Left ventricle myocardium inferior (tissue), 1 donor: Measurements from ENCODE around the gene SORL1-AS1.

Source experiments
- DNase-seq: peaks from one replicate; pipeline ENCODE4 v3.0.0-alpha.2; 2020
- H3K27ac ChIP-seq: fragments of 200-600 bp; replicated peaks from 2 replicates; pipeline ENCODE4 v1.8.0; 2021
- H3K27me3 ChIP-seq: fragments of 200-600 bp; 2 replicates; pipeline ENCODE4 v1.8.0; 2021; ENCODE audit warnings: low read depth
- H3K36me3 ChIP-seq: fragments of 200-600 bp; 2 replicates; pipeline ENCODE4 v1.8.0; 2021
- H3K4me1 ChIP-seq: fragments of 200-600 bp; 2 replicates; pipeline ENCODE4 v1.8.0; 2021
- H3K4me3 ChIP-seq: fragments of 200-600 bp; 2 replicates; pipeline ENCODE4 v1.8.0; 2021; ENCODE audit warnings: mild to moderate bottlenecking, moderate library complexity
- H3K9me3 ChIP-seq: fragments of 200-600 bp; replicated peaks from 2 replicates; pipeline ENCODE4 v1.8.0; 2021
- intact Hi-C: fragments of 100-400 bp; cut with micrococcal nuclease; formaldehyde crosslinking; loops from one replicate; pipeline ENCODE4 v1.11.0; 2022
- TF ChIP-seq, protein P1 (sequence below): fragments of 200-600 bp; IDR thresholded peaks from 2 replicates; pipeline ENCODE4 v1.8.0; 2021; ENCODE audit warnings: antibody characterized with exemption, mild to moderate bottlenecking, borderline replicate concordance
- donor health status: DM: no; HTN: yes; CAD: no; lungs with severe emphysema.

Gene SORL1-AS1

DNA sequence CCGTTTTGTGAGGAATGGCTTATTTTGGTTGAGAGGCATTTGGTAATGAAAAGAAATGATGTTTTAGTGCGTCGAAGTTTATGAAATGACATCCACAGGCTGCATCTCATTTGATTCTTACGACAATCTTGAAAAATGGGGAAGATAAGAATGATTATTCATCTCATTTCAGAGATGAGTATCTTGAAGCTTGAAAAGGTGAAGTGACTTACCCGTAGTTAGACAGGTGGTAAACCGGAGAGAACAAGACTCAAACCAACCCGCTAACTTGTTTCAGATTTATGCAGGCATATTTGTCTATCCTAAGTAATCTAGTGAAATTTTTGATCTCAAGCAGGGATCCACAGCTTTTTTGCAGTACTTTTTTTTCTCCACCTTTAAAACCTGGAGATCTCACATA, 9.1 kb upstream of the SORL1-AS1 start:
- Histone ChIP-seq H3K9me3 (no peaks in the 10 kb centered on the region), H3K27me3 (no peaks in the 10 kb centered on the region), H3K4me1 (peaks cover 31% of the 10 kb centered on the region), H3K36me3 (no peaks in the 10 kb centered on the region), H3K4me3 (no peak overlapping the region), H3K27ac (no peak overlapping the region)
- intact Hi-C loops = no loop called here
- TF ChIP-seq, protein P1, sequence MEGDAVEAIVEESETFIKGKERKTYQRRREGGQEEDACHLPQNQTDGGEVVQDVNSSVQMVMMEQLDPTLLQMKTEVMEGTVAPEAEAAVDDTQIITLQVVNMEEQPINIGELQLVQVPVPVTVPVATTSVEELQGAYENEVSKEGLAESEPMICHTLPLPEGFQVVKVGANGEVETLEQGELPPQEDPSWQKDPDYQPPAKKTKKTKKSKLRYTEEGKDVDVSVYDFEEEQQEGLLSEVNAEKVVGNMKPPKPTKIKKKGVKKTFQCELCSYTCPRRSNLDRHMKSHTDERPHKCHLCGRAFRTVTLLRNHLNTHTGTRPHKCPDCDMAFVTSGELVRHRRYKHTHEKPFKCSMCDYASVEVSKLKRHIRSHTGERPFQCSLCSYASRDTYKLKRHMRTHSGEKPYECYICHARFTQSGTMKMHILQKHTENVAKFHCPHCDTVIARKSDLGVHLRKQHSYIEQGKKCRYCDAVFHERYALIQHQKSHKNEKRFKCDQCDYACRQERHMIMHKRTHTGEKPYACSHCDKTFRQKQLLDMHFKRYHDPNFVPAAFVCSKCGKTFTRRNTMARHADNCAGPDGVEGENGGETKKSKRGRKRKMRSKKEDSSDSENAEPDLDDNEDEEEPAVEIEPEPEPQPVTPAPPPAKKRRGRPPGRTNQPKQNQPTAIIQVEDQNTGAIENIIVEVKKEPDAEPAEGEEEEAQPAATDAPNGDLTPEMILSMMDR = no peak
- DNase-seq = no peak

GRCh38 chr11:121460941-121461514, 8.3 kb upstream of the SORL1-AS1 start:
- H3K27ac ChIP-seq = no peak overlapping the region
- H3K36me3 ChIP-seq = no peaks in the 10 kb centered on the region
- intact Hi-C loops = no loop called here
- TF ChIP-seq, protein P1 = no peak
- H3K4me1 ChIP-seq = peaks cover 23% of the 10 kb centered on the region
- no peak for DNase-seq
- H3K27me3 ChIP-seq = no peaks in the 10 kb centered on the region
- H3K4me3 ChIP-seq = no peak overlapping the region
- H3K9me3 ChIP-seq = no peaks in the 10 kb centered on the region

- no peak for DNase-seq
- intact Hi-C loops = no loop called here
- no peaks in the 10 kb centered on the region for H3K36me3 ChIP-seq
- TF ChIP-seq, protein P1 = no peak
- H3K4me3 ChIP-seq = no peak overlapping the region
- no peaks in the 10 kb centered on the region for H3K27me3 ChIP-seq
- H3K27ac ChIP-seq = no peak overlapping the region
- peaks cover 9% of the 10 kb centered on the region for H3K4me1 ChIP-seq
- no peaks in the 10 kb centered on the region for H3K9me3 ChIP-seq
Observed at GRCh38 chr11:121459413-121460017, 6.7 kb upstream of the SORL1-AS1 start.

GRCh38 chr11:121458551-121458950, 5.8 kb upstream of the SORL1-AS1 start:
- Histone ChIP-seq H3K27ac (no peak overlapping the region), H3K4me3 (no peak overlapping the region), H3K36me3 (no peaks in the 10 kb centered on the region), H3K27me3 (peaks cover 8% of the 10 kb centered on the region), H3K9me3 (no peaks in the 10 kb centered on the region), H3K4me1 (no peaks in the 10 kb centered on the region)
- TF ChIP-seq, protein P1 = no peak
- intact Hi-C loops = no loop called here
- DNase-seq = no peak

DNA sequence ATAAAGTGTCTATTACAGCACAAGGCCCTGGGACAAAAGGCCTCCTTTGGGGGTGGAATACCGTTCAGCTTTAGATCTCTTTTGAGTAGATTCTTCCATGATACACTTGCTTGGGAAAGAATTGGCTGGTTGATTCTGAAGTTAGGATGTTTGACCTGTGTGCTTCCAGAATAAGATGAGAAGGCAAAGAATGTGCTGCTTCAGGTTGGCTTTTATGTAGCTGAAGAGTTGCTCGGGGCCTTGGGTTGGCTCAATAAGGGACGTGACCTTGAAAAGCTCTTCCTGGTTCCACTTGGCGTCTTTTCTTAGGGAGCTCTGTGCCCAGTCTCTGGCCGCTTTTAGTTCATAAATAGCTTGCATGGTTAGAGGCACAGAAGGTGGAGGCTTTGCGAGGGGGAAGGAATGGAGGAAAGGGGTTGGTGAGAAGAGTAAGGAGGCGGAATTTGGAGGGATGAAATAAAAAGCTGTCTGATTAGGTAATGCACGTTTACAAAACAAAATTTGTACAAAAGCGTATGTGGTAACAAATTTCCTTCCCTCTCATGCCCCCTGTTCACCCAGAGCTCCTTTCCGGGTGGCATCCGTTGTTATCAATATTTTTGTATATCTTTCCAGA, 4.2 kb upstream of the SORL1-AS1 start:
- peaks cover 8% of the 10 kb centered on the region for H3K4me1 ChIP-seq
- no peaks in the 10 kb centered on the region for H3K9me3 ChIP-seq
- H3K27ac ChIP-seq = no peak overlapping the region
- DNase-seq = no peak
- TF ChIP-seq, protein P1 = no peak
- no peak overlapping the region for H3K4me3 ChIP-seq
- intact Hi-C loops = no loop called here
- no peaks in the 10 kb centered on the region for H3K36me3 ChIP-seq
- H3K27me3 ChIP-seq = peaks cover 20% of the 10 kb centered on the region
